ENCODE data around the gene TGFBR3L.
A peak's percentile ranks its signal among the peaks of the same experiment; 100 is the strongest.
"Not testable (repeated sequence)": the region's sequence is repeated elsewhere in the genome, so short reads cannot be mapped to it uniquely, and the experiment has no call there.

TGFBR3L gene

DNA sequence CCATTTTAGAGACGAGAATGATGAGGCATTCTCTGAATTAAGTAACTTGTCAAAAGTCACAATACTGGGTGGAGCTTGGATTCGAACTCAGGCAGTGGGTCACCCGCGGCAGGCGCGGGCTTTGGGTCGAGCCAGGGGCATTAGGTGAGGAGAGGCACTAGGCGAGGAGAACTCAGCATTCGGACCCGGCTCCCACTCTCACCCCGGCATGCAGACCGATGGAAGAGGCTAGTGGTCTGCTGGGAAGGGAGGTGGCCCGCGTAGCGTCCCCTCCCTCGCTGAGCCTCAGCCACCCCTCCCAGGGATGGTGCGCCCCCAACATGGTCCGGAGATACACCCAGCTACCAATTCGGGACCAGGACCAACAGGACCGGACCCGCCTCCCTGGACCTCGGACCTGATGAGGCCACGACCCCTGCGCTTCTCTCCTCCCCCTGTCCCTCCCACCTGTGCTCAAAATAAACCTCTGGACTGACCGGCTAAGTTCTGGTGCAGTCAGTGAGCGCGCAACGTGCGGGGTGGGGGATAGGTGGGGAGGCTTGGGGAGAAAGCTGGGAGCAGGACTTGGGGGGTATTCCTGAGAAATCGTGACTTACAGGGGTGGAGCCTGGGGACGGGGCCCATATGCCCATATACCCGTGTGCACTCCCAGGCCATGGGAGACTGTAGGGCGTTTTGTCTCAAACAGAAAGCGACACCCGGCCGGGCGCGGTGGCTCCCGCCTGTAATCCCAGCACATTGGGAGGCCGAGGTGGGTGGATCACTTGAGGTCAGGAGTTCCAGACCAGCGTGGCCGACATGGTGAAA lies 4.2 kb downstream of the TGFBR3L start:
- DNase-seq, result no peak

DNA sequence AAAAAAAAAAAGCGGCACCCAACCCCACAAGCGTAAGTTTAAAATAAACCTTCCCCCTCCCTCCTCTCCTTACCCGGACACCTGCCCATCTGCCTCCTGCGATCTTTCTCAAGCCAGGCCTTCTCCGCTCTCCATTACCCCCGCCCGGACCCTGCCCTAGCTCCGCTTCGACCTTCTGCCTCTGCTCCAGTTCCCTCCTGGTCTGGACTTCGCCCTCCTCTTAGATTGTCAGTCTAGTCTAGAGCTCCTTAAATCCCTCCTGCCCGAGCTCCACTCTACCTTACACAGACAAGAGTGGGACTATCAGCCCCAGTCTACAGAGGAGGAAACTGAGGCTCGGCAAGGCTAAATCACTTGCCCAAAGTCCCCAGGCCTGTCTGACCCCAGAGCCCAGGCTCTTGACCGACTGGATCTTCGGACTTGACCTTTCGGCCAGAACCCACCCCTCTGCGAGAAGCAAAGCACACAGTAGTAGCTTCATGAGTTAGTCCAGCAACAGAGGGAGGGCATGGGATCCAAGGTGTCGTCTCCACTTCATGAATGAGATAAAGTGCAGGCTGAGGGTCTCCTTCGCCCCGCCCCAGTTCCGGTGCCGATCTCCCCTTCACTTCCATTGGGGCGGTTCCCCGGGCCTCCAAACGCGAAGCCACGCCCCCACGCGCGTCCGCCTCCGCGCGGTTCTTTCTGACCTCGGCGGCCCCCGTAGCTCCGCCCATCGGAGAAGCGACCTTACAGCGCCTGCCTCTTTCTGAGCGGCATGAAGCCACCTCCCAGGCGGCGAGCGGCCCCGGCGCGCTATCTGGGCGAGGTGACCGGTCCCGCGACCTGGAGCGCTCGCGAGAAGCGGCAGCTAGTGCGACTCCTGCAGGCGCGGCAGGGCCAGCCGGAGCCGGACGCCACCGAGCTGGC lies 5.2 kb downstream of the TGFBR3L start, which contains the start of gene SNAPC2:
TSS of gene SNAPC2 (plus strand) at position 729 of the 909 bp plus-strand sequence. CDS start at position 758, 29 bp downstream.
- peak; percentile 97 for DNase-seq

DNA sequence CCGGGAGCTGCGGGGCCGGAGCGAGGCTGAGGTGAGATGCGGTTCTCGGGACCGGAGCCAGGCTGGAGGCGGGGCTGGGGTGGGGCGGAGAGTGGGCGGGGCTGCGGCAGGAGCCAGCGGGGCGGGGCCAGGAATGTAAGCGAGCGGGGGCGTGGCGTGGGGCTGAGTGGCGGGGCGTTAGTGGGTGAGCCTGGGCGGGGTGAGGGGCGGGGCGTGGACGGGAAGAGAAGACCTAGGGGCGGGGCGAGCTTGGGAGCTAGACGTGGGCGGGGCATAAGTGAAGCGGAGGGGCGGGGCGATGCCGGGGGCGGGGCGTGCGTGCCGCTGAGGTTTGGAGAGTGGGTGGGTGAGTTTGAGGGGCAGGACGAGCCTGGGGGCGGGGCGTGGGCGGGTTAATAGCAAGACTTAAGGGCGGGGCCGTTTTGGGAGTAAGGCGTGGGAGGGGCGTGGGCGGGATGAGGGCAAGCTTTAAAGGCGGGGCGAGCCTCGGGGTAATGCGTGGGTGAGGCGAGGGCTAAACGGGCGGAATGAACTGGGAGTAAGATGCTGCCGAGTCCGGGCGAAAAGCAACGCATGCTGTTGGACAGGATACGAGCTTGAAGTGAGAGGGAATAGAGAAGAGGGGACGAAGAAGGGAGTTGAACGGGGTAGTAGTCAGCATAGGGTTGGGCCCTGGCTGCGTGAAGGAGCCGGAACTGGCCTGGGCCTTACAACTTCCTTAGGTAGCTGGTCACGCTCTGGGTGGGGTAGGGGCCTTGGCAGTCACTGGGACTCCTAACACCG lies 6.1 kb downstream of the TGFBR3L start:
- peak; percentile 97 for DNase-seq

DNA sequence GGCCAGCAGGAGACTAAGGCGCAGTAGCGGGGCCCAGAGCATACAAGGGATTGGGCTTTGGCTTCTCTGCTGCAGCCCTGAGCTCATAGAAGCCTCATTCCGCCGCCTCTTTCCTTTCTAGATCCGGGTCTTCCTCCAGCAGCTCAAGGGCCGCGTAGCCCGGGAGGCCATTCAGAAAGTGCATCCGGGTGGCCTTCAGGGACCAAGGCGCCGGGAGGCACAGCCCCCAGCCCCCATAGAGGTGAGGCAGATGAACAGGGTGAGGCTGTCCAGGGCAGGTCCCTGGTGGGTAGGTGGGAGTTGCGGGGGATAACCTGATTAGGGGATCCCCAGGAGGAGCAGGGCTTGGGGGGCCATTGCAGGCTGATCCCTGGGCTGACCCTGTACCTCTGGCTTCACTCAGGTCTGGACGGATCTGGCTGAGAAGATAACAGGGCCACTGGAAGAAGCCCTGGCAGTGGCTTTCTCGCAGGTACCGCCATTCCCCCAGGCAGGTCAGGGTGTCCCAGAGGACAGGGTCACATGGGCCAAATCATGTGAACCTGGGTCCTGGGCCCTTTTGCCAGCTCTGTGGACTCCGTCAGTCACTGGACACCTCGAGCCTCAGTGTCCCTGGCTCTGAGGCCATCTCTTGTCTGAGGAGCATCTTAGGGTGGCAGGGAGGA lies 6.8 kb downstream of the TGFBR3L start:
- DNase-seq, result no peak

DNA sequence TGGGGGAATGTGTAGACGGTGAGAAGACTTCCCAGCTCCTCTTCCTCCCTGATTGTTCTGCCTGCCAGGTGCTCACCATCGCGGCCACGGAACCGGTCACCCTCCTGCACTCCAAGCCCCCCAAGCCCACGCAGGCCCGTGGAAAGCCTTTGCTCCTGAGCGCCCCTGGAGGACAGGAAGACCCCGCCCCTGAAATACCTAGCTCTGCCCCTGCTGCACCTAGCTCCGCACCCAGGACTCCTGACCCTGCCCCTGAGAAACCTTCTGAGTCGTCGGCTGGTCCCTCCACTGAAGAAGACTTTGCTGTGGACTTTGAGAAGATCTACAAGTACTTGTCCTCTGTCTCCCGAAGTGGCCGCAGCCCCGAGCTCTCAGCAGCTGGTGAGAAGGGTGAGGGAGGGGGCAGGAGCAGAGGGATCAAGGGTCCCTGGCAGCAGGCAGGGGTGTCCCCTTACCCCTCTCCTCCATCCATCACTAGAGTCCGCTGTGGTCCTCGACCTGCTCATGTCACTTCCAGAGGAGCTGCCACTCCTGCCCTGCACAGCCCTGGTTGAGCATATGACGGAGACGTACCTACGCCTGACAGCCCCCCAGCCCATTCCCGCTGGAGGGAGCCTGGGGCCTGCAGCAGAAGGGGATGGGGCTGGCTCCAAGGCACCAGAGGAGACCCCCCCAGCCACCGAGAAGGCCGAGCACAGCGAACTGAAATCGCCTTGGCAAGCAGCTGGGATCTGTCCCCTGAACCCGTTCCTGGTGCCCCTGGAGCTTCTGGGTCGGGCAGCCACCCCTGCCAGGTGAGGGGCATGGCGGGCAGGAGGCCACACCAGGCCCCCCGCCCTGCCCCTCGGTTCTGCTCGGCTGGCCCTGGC lies 7.6 kb downstream of the TGFBR3L start:
- DNase-seq, result no peak

DNA sequence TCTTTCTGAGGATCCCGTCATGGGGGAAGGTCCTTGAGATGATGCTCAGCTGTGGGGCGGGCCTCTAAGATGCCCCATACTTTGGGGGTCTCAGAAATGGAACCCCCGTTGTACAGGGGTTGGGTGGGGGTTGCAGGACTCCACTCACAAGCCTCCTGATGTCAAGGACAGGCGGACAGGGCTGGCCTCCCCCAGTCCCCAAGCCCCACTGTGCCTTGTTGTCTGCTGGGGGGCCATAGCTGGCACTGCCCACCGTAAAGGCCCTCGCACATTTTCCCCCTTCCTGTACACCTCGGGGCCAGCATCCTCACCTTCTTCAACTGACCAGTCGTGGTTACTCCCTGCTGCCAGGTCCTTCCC lies 8.2 kb downstream of the TGFBR3L start:
- DNase-seq, result no peak

DNA sequence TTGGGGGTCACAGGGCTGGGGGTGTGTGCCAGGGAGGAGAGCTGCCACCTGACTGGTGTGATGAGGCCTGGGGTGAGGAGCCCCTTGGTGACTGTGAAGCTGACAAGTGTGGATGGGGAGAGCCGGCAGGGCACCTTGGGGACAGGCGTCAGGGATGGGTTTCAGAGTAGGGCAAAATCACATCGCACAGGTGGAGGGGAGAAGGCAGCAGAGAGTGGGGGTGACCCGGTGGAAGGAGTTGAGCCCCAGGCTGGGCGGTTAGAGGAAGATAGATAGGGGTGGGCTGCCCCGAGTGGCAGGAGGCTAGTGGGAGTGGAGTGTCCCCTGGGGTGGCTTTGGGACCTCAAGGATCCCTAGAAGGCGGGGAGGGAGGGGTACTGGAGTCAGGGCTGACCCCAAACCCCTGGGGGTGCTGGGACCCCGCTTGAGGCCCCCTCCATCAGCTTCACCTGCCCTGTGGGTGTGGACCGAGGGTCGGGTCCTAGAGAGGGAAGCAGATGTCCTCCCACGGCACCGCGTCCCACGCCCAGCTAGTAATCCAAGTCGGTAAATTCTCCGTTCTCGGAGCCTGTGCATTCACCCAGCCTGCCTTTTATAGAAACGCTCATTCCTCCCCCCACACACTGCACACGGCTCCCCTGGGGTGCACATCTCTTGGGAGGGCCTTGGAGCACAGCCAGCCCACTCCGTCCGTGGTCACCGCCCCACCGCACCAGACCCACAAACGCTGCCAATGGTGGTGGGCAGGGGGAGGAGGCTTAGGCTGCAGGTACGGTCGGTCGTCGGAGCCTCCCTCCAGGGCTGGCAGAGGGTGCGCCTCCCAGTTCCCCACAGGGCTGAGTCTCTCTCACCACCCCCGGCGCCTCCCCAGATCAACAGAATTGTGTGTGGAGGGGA lies 8.9 kb downstream of the TGFBR3L start:
- DNase-seq, result no peak

DNA sequence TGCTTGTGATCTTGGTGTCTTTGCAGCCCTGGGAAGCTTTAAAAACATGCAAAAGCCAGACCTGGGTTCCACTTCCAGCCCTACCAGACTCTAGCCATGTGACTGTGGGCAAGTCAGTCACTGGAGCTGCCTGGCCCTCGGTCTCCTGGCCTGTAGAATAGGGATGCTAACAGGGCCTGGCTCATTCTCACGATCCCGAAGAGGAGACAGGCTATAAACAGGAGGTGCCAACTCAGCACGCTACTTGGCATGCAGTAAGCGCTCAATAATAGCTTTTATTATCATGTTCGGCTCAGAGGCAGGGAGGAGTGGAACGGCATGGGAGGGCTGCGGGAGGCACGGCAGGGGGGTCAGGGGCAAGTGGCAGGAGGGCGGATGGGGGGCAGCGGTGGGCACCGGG lies 9.6 kb downstream of the TGFBR3L start:
- no peak for DNase-seq

DNA sequence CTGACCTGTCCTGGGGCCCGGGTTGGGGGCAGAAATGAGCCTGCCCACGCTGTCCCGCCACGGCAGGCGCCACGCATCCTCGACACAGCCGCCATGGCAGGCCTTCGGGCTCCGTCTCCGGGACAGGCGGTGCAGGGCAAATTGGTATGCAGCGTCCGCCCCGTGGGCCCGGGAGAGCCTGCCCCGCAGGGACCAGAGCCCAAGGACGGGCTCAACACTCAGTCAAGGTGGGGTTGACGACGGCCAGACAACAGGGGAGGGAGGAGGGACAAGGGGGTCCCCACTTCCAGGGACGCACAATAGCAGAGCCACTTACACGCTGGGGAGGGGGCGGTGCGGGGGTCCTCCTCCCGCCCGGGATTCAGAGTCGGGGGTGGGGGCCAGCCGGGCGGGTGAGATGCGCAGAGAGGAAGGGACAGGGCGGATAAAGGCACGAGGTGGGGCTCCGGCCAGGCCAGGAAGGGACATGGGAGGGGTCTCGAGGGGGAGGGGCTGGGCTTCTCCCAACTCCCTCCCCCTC lies 10.1 kb downstream of the TGFBR3L start:
- DNase-seq, result no peak

DNA sequence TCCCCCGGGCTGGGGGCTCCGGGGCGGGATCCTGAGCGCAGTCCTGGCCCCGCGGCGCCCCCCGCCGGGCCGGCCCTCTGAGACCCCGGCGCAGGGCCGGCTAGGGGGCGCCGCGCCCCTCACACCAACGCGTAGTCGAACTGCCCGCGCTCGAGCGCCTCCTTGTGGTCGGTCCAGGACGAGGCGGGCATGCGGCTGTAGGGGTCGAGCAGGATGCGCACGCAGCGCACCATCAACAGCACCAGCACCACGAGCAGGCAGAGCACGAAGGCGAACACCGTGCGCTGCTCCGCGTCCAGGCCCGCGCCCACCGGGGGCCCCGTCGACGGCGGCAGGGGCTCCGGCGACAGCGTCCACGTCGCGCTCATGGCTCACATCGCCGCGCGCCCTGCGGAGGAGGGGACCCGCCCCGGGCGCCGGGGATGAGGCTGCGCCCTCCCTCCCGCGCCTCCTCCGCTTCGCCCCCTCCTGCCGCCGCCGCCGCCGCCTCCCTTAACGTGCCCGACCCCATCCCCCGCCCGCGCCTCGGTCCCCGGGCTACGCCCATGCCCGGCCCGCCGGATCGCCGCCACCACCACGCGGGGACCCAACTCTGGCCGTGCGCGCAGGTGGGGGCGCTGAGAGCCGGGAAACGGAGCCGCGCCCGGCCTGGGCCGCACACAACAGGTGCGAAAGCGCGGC lies 10.7 kb downstream of the TGFBR3L start:
- peak; percentile 75 for DNase-seq

DNA sequence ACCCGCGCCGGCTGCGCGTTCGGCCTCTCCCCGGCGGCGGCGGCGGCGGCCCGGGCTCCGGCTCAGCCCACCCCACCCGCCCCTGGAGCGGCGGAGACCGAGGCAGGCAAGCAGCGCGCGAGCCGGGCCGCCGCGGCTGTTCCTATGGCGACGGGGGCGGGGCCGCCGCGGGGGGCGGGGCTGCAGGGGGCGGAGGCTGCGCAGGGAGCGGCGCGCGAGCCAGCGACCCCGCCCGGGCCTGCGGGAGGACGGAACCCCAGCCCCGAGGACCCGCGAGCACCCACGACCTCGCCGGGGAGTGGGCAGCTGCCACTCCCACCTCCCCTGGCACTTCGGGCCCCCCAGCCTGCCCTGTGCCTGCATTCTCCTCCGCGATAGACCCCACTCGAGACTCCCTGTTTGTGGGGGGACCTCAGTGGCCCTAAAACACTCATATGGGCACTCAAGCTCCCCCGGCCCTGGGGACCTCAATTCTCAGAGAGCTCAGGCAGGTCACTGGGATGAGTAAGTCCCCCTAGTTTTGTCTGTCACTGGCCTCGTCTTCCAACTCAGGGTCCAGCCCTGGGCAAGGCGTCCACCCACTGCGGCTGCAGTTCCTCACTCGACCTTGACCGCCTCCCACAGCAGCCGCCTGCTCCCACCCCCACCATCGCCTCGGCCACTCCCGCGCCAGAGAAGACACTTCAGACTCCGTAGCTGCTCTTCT lies 11.5 kb downstream of the TGFBR3L start, which contains the start of gene CTXN1:
TSS of gene CTXN1 (minus strand) at position 115 of the 706 bp plus-strand sequence. CDS start 597 bp downstream, outside the sequence.
- peak; percentile 76 for DNase-seq

DNA sequence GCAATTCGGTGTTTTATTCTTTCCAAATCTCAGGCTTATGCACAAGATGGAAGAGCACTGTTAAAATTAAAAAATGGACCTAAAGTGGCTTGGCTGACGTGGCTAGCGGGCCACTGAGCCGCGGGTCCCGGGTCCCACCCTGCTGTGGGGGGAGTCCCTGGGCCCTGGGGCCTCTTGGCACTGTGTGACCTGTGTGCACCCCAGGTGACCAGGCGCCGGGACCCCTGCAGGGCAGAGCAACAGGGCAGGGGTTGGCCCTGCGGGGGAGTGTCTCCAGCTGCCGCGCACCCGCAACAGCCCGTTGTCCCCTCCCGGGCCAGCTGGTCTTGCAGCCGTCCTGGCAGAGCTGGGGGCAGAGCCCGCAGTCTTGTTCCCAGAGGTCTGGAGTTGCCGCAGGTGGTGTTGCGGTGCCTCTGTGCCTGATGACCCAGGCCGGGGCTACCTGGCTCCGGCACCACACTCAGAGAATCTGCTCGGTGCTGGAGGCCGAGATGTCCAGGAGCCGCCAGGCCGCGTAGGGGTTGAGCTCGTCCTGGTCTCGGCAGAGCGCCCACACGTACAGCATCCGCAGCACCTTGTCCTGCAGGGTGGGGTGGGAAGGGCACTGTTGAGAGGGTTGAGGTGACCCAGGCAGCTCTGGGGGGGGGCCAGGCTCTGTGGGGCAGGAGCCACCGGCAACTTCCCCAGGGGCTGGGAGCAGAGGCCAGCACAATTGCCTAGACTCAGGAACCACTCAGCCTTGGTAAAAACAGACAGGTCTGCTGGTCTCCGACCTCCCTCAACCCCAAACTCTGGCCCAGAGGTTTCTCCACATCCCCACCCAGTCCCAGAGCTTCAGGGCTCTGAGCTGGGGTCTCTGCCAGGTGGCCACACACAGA lies 12.3 kb downstream of the TGFBR3L start:
- no peak for DNase-seq

DNA sequence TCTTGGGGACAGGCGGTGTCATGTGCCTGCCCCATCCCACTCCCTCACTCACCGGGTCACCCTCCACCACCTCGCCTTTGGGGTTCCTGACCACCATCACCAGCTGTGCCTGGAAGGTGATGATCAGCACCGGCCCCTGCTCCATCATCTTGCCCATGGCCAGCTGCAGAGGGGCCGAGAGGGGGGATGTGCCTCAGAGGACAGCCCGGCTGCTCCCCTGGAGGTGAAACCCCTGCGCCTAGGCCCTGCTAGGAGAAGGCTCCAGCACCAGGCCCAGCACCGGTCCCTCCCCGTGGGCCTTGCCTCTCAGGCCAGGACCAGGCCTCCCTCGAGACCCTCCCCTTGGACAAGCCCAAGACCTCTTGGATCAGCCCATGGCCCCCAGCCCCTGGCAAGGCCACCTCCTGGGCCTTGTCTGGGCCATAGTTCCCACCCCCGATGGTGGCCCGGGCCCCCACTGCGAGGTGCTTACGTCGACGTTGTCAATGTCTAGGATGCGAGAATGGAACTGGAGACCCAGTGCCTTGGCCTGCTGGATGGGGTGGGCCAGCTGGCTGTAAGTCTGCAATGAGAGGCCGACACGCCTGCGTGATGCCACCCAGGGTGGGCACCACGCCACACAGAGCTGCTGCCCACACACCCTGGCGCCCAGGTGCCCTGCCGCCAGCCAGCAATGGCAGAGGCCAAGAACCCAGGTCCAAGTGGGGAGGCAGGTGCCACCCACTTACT lies 13.1 kb downstream of the TGFBR3L start:
- DNase-seq, result no peak

DNA sequence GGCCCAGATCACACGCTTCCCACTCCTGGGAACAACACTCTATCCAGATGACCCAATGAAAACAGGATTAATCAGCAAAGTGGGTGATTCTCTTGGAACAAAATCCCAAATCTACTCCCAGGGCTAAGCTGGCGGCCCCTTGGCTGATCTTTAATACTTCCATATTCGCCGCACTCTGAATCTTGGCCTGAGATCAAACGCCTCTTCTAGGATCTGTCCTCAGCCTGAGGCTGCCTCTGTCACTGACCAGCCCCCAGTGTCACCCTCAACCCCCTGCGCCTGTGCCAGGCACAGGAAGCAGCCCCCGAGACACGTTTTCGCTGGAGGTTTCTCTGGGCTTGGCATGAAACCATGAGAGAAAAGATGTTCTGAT lies 13.7 kb downstream of the TGFBR3L start:
- no peak for DNase-seq

DNA sequence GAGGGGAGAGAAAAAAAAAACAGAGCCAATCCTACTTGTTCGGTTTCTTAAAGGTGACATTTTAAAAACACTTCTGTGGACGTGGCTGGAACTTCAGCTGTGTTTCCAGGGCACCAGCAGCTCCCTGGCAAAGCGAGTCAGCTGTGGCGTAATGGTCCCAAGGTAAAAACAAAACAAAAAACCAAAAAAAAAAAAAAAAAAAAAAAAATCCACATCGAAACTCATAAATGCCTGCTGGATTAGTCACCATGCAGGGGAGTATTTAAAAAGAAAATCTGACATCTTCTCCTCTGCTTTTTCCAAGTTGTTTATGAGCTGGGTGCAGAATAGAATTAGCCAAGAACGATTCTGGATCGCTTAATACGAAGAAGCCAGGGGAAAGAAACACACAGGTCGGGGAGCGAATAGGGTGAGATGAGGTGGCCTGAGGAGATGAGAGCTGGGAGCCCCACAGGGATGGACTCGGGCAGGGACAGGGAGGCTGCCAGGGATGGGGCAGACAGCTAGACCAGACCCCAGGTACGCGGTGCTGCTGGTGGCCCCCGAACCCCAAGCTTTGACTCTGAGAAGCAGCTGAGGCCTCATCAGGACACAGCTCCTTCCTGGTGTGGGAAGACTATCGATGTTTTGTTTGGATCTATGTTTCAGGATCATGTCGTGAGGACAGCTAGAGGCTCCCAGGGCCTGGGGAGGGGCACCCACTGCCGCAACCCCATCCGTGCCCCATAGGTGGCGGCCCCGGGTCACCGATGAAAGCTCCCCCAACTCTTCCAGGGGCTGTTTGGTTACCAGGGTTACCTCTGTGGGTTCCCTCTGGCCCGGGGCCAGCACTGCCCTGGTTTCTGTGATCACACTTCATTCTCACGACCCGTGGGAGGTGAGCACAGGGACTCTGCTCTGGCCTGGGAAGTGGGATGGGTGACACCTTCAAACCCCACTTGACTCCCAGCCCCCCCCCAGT lies 14.4 kb downstream of the TGFBR3L start:
- DNase-seq, result peak; percentile 56

DNA sequence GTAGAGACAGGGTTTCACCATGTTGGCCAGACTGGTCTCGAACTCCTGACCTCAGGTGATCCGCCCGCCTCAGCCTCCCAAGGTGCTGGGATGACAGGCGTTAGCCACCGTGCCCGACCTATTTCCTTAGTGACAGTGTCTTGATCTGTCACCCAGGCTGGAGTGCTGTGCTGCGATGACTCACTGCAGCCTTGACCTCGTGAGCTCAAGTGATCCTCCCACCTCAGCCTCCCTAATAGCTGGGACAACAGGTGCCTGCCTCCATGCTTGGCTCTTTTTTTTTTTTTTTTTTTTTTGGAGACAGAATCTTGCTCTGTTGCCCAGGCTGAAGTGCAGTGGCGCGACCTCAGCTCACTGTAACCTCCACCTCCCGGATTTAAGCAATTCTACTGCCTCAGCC lies 15.4 kb downstream of the TGFBR3L start:
- DNase-seq, result not testable (repeated sequence)

All from activated CD4-positive, CD25-positive, alpha-beta regulatory T cell treated with anti-CD3 and anti-CD28 coated beads, Interleukin-2, amount 50 U/mL, for 72 hours (primary cell).